SK-N-SH (cell line): ENCODE results near the gene WDR26. TPM values are rescaled to one million over a fixed set of nuclear protein-coding genes. Genes with fewer than 3 reads are reported as not detected.

Experiments used
- CTCF ChIA-PET: fragments of 300-600, 350-600 bp; formaldehyde crosslinking; extraction: SDS; loops from one replicate; lab custom pipeline; 2021; lab: Yijun Ruan, JAX
- POLR2A ChIA-PET: fragments of 350-600 bp; sonication (Branson Sonifier 250); formaldehyde crosslinking; extraction: SDS; loops from one replicate; lab custom pipeline; 2020; ENCODE audit warnings: antibody characterized with exemption, inconsistent platforms; lab: Yijun Ruan, JAX
- DNase-seq: peaks from one replicate; pipeline ENCODE4 v3.0.0; 2012
- H2AFZ ChIP-seq: fragments of 200-600 bp; sonication (generic); 2 replicates; pipeline ENCODE4 v1.8.1; 2016; ENCODE audit warnings: antibody characterized with exemption, mild to moderate bottlenecking, low read depth
- H3F3A ChIP-seq: fragments of 200-600 bp; sonication (generic); replicated peaks from 2 replicates; pipeline ENCODE3; 2016; ENCODE audit warnings: antibody characterized with exemption, mild to moderate bottlenecking; ENCODE audit not compliant: insufficient read depth
- H3K27ac ChIP-seq, 2 experiments: fragments of 200-500 bp in 1 of 2; fragments of 200-600 bp in 1 of 2; sonication (Bioruptor generic) in 1 of 2; sonication (generic), shearing (Covaris generic) in 1 of 2; 2 replicates each; pipeline versions ENCODE4 v1.5.1 to v1.6.1; 2014 to 2016; ENCODE audit warnings: low read depth in 2 of 2, inconsistent platforms in 1 of 2, low read length in 1 of 2, mild to moderate bottlenecking in 1 of 2, mixed read lengths in 1 of 2
- H3K27me3 ChIP-seq: fragments of 200-600 bp; sonication (generic), shearing (Covaris generic); 2 replicates; pipeline ENCODE4 v1.6.1; 2016; ENCODE audit warnings: mixed run types; ENCODE audit not compliant: insufficient read depth
- H3K36me3 ChIP-seq, 2 experiments: fragments of 200-500 bp in 1 of 2; fragments of 200-600 bp in 1 of 2; sonication (Bioruptor generic) in 1 of 2; sonication (generic) in 1 of 2; replicated peaks in 1 of 2; 2 replicates each; pipeline versions ENCODE3 to v1.5.1; 2014 to 2016; ENCODE audit warnings: low read length in 1 of 2, mild to moderate bottlenecking in 1 of 2; ENCODE audit not compliant: insufficient read depth in 2 of 2, control insufficient read depth in 1 of 2
- H3K4me1 ChIP-seq, 2 experiments: fragments of 200-500 bp in 1 of 2; fragments of 200-600 bp in 1 of 2; sonication (Bioruptor generic) in 1 of 2; sonication (generic), shearing (Covaris generic) in 1 of 2; 2 replicates each; pipeline versions ENCODE4 v1.5.1 to v1.6.1; 2014 to 2016; ENCODE audit warnings: low read depth in 1 of 2, low read length in 1 of 2, mixed run types in 1 of 2; ENCODE audit not compliant: insufficient read depth in 2 of 2, control insufficient read depth in 1 of 2
- H3K4me2 ChIP-seq: fragments of 200-600 bp; sonication (generic), shearing (Covaris generic); 2 replicates; pipeline ENCODE4 v1.6.1; 2017; ENCODE audit warnings: mixed run types
- H3K4me3 ChIP-seq, 2 experiments: fragments of 200-500 bp in 1 of 2; fragments of 200-600 bp in 1 of 2; sonication (Bioruptor generic) in 1 of 2; sonication (generic), shearing (Covaris generic) in 1 of 2; 2 replicates each; pipeline versions ENCODE4 v1.5.1 to v1.8.1; 2014 to 2016; ENCODE audit warnings: low read depth in 2 of 2, inconsistent platforms in 1 of 2, low read length in 1 of 2, mild to moderate bottlenecking in 1 of 2, mixed read lengths in 1 of 2, moderate library complexity in 1 of 2
- H3K79me2 ChIP-seq: fragments of 200-600 bp; sonication (generic); 2 replicates; pipeline ENCODE4 v1.8.1; 2017; ENCODE audit warnings: mild to moderate bottlenecking; ENCODE audit not compliant: insufficient read depth
- H3K9ac ChIP-seq: fragments of 200-600 bp; sonication (generic); 2 replicates; pipeline ENCODE4 v1.6.1; 2017; ENCODE audit warnings: mixed run types
- H3K9me2 ChIP-seq: fragments of 200-600 bp; sonication (generic); 2 replicates; pipeline ENCODE4 v1.6.1; 2017; ENCODE audit warnings: mixed run types
- H3K9me3 ChIP-seq: fragments of 200-600 bp; sonication (generic); 2 replicates; pipeline ENCODE4 v1.6.1; 2017; ENCODE audit warnings: mixed run types, mild to moderate bottlenecking, moderate library complexity
- H4K20me1 ChIP-seq: fragments of 200-600 bp; sonication (generic); 2 replicates; pipeline ENCODE4 v1.6.1; 2017; ENCODE audit warnings: mild to moderate bottlenecking, mixed run types; ENCODE audit not compliant: insufficient read depth
- CHD2 ChIP-seq: fragments of 150-350 bp; IDR thresholded peaks from 2 replicates; pipeline ENCODE4 v1.6.1; 2018; ENCODE audit warnings: low read length; ENCODE audit not compliant: partially characterized antibody
- ELF1 ChIP-seq: IDR thresholded peaks from 2 replicates; pipeline ENCODE4 v1.4.0; 2012
- EP300 ChIP-seq, 2 experiments: IDR thresholded peaks; 2 replicates each; pipeline versions ENCODE4 v1.4.0 to v1.6.1; 2012; ENCODE audit warnings: borderline replicate concordance in 1 of 2, low read depth in 1 of 2, low read length in 1 of 2
- FOSL2 ChIP-seq: IDR thresholded peaks from 2 replicates; pipeline ENCODE4 v1.4.0; 2012; ENCODE audit warnings: low read depth, mild to moderate bottlenecking, moderate library complexity, borderline replicate concordance
- FOXJ3 ChIP-seq: sonication (generic); formaldehyde crosslinking; IDR thresholded peaks from 2 replicates; pipeline ENCODE4 v1.5.1; 2020; ENCODE audit warnings: mild to moderate bottlenecking, missing genetic modification reagents
- NFIC ChIP-seq: IDR thresholded peaks from 2 replicates; pipeline ENCODE4 v1.4.0; 2012; ENCODE audit warnings: borderline replicate concordance
- NRF1 ChIP-seq: IDR thresholded peaks from 2 replicates; pipeline ENCODE4 v1.6.1; 2012; ENCODE audit warnings: low read depth, mild to moderate bottlenecking, low read length
- POLR2AphosphoS5 ChIP-seq: IDR thresholded peaks from 2 replicates; pipeline ENCODE4 v1.6.1; 2012; ENCODE audit warnings: low read depth, low read length
- RAD21 ChIP-seq: IDR thresholded peaks from 2 replicates; pipeline ENCODE4 v1.6.1; 2012; ENCODE audit warnings: mild to moderate bottlenecking, low read length
- RFX5 ChIP-seq: IDR thresholded peaks from 2 replicates; pipeline ENCODE4 v1.6.1; 2012; ENCODE audit warnings: mild to moderate bottlenecking, improper control_type of control experiment, low read length
- RXRA ChIP-seq: IDR thresholded peaks from 2 replicates; pipeline ENCODE4 v1.4.0; 2012; ENCODE audit warnings: low read depth, mild to moderate bottlenecking, borderline replicate concordance
- SIN3A ChIP-seq: IDR thresholded peaks from 2 replicates; pipeline ENCODE4 v1.6.1; 2012; ENCODE audit warnings: low read depth, mild to moderate bottlenecking, low read length, moderate library complexity, borderline replicate concordance
- TAF1 ChIP-seq: IDR thresholded peaks from 2 replicates; pipeline ENCODE4 v1.6.1; 2012; ENCODE audit warnings: low read depth, mild to moderate bottlenecking, low read length, moderate library complexity, borderline replicate concordance
- YY1 ChIP-seq: IDR thresholded peaks from 2 replicates; pipeline ENCODE4 v1.4.0; 2012; ENCODE audit warnings: low read depth, mild to moderate bottlenecking
- polyA plus RNA-seq, 3 experiments: library from polyadenylated mRNA; depleted of rRNA; stranded (reverse); fragments of >200 nt; gene quantifications; 2 replicates each; pipeline ENCODE4 v1.2.3, GENCODE V29; 2012
- TF ChIP-seq, protein P1 (sequence below): IDR thresholded peaks from 2 replicates; pipeline ENCODE4 v1.6.1; 2012; ENCODE audit warnings: mild to moderate bottlenecking, low read depth, low read length, moderate library complexity
- TF ChIP-seq, protein P2 (sequence below): fragments of 150-350 bp; IDR thresholded peaks from 2 replicates; pipeline ENCODE4 v1.6.1; 2017; ENCODE audit warnings: antibody characterized with exemption, low read length, low read depth, borderline replicate concordance
- TF ChIP-seq, protein P3 (sequence below): IDR thresholded peaks from 2 replicates; pipeline ENCODE4 v1.4.0; 2012; ENCODE audit warnings: low read depth, borderline replicate concordance
- TF ChIP-seq, protein P4 (sequence below): IDR thresholded peaks from 2 replicates; pipeline ENCODE4 v1.4.0; 2012; ENCODE audit warnings: low read depth, borderline replicate concordance
- TF ChIP-seq, protein P5 (sequence below): fragments of 200-600 bp; sonication (generic); IDR thresholded peaks from 2 replicates; pipeline ENCODE4 v1.6.1; 2017; ENCODE audit warnings: antibody characterized with exemption, mild to moderate bottlenecking, moderate library complexity
- TF ChIP-seq, protein P6 (sequence below): fragments of 150-350 bp; IDR thresholded peaks from 2 replicates; pipeline ENCODE4 v1.6.1; 2016; ENCODE audit warnings: mild to moderate bottlenecking, low read depth, low read length

The WDR26 gene
- polyA plus RNA-seq, 1 of the 3 experiments (the other 2 are of a cell fraction) = 21.2 TPM

DNA sequence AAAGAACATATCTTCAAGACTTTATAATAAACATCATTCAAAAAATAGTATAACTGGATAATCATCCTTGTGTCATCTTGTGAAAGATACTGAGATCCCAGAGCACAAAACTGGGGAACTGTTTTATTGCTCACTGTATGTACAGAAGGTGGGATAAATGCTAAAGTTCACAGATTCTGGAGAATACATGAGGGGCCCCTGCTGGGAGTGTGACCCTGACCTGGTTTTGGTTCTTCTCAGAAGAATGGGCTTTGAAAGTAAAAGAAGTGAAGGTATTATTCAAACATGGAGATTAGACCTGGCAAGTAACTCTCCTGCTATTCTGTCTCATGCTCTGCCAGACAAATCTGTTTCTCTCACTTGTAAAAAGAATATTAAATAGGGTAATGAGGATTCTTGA lies 14.5 kb downstream of the WDR26 start:
- no peak overlapping the region for H2AFZ ChIP-seq
- peaks cover 4% of the 10 kb centered on the region; the same call in 1 of the 2 replicates for H4K20me1 ChIP-seq
- DNase-seq = no peak
- H3K9ac ChIP-seq = no peak overlapping the region
- H3K27me3 ChIP-seq = no peaks in the 10 kb centered on the region
- H3K4me1 ChIP-seq = no peaks in the 10 kb centered on the region
- no peaks in the 10 kb centered on the region for H3K9me3 ChIP-seq
- H3K9me2 ChIP-seq = no peaks in the 10 kb centered on the region
- H3K4me3 ChIP-seq = no peak overlapping the region
- no peak overlapping the region for H3K4me2 ChIP-seq
- CTCF ChIA-PET = no interaction called here
- peaks cover 94 to 96% of the 10 kb centered on the region in 2 experiments for H3K36me3 ChIP-seq
- no peak for TF ChIP-seq SIN3A
- no peak for TF ChIP-seq TAF1
- TF ChIP-seq, protein P1, sequence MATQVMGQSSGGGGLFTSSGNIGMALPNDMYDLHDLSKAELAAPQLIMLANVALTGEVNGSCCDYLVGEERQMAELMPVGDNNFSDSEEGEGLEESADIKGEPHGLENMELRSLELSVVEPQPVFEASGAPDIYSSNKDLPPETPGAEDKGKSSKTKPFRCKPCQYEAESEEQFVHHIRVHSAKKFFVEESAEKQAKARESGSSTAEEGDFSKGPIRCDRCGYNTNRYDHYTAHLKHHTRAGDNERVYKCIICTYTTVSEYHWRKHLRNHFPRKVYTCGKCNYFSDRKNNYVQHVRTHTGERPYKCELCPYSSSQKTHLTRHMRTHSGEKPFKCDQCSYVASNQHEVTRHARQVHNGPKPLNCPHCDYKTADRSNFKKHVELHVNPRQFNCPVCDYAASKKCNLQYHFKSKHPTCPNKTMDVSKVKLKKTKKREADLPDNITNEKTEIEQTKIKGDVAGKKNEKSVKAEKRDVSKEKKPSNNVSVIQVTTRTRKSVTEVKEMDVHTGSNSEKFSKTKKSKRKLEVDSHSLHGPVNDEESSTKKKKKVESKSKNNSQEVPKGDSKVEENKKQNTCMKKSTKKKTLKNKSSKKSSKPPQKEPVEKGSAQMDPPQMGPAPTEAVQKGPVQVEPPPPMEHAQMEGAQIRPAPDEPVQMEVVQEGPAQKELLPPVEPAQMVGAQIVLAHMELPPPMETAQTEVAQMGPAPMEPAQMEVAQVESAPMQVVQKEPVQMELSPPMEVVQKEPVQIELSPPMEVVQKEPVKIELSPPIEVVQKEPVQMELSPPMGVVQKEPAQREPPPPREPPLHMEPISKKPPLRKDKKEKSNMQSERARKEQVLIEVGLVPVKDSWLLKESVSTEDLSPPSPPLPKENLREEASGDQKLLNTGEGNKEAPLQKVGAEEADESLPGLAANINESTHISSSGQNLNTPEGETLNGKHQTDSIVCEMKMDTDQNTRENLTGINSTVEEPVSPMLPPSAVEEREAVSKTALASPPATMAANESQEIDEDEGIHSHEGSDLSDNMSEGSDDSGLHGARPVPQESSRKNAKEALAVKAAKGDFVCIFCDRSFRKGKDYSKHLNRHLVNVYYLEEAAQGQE = no peak
- TF ChIP-seq FOXJ3 (CRISPR knock-in tag) = no peak
- TF ChIP-seq, protein P2, sequence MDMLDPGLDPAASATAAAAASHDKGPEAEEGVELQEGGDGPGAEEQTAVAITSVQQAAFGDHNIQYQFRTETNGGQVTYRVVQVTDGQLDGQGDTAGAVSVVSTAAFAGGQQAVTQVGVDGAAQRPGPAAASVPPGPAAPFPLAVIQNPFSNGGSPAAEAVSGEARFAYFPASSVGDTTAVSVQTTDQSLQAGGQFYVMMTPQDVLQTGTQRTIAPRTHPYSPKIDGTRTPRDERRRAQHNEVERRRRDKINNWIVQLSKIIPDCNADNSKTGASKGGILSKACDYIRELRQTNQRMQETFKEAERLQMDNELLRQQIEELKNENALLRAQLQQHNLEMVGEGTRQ = no peak
- no peak for TF ChIP-seq FOSL2
- no peak for TF ChIP-seq ELF1
- no peak for TF ChIP-seq POLR2AphosphoS5
- TF ChIP-seq, protein P3, sequence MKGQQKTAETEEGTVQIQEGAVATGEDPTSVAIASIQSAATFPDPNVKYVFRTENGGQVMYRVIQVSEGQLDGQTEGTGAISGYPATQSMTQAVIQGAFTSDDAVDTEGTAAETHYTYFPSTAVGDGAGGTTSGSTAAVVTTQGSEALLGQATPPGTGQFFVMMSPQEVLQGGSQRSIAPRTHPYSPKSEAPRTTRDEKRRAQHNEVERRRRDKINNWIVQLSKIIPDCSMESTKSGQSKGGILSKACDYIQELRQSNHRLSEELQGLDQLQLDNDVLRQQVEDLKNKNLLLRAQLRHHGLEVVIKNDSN = no peak
- no peak for TF ChIP-seq RFX5
- TF ChIP-seq EP300 (IDR thresholded peaks at IDR 0.05; ENCODE audit: borderline replicate concordance in 1 of 2, low read depth in 1 of 2, low read length in 1 of 2) = no peak
- TF ChIP-seq NRF1 = no peak
- TF ChIP-seq NFIC = no peak
- TF ChIP-seq CHD2 = no peak
- TF ChIP-seq, protein P4, sequence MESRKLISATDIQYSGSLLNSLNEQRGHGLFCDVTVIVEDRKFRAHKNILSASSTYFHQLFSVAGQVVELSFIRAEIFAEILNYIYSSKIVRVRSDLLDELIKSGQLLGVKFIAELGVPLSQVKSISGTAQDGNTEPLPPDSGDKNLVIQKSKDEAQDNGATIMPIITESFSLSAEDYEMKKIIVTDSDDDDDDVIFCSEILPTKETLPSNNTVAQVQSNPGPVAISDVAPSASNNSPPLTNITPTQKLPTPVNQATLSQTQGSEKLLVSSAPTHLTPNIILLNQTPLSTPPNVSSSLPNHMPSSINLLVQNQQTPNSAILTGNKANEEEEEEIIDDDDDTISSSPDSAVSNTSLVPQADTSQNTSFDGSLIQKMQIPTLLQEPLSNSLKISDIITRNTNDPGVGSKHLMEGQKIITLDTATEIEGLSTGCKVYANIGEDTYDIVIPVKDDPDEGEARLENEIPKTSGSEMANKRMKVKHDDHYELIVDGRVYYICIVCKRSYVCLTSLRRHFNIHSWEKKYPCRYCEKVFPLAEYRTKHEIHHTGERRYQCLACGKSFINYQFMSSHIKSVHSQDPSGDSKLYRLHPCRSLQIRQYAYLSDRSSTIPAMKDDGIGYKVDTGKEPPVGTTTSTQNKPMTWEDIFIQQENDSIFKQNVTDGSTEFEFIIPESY = no peak
- no peak for TF ChIP-seq RAD21
- no peak for TF ChIP-seq YY1
- TF ChIP-seq, protein P5, sequence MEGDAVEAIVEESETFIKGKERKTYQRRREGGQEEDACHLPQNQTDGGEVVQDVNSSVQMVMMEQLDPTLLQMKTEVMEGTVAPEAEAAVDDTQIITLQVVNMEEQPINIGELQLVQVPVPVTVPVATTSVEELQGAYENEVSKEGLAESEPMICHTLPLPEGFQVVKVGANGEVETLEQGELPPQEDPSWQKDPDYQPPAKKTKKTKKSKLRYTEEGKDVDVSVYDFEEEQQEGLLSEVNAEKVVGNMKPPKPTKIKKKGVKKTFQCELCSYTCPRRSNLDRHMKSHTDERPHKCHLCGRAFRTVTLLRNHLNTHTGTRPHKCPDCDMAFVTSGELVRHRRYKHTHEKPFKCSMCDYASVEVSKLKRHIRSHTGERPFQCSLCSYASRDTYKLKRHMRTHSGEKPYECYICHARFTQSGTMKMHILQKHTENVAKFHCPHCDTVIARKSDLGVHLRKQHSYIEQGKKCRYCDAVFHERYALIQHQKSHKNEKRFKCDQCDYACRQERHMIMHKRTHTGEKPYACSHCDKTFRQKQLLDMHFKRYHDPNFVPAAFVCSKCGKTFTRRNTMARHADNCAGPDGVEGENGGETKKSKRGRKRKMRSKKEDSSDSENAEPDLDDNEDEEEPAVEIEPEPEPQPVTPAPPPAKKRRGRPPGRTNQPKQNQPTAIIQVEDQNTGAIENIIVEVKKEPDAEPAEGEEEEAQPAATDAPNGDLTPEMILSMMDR = no peak; the same call in 1 of the 2 replicates
- TF ChIP-seq, protein P6, sequence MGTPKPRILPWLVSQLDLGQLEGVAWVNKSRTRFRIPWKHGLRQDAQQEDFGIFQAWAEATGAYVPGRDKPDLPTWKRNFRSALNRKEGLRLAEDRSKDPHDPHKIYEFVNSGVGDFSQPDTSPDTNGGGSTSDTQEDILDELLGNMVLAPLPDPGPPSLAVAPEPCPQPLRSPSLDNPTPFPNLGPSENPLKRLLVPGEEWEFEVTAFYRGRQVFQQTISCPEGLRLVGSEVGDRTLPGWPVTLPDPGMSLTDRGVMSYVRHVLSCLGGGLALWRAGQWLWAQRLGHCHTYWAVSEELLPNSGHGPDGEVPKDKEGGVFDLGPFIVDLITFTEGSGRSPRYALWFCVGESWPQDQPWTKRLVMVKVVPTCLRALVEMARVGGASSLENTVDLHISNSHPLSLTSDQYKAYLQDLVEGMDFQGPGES = no peak
- no peak for TF ChIP-seq RXRA
- H3K79me2 ChIP-seq = peaks cover 45% of the 10 kb centered on the region
- POLR2A ChIA-PET = no interaction called here
- H3K27ac ChIP-seq = no peak overlapping the region
- peaks cover 20% of the 10 kb centered on the region for H3F3A ChIP-seq
